Esophagus muscularis mucosa (tissue), 4 donors: Measurements from ENCODE around the gene NUDT3. TPM values are rescaled to one million over a fixed set of nuclear protein-coding genes. Genes with fewer than 3 reads are reported as not detected.

Experiments
- DNase-seq: peaks from one replicate; pipeline ENCODE4 v3.0.0-alpha.2; 2017; ENCODE audit errors: extremely low spot score
- H3K27ac ChIP-seq, 4 donors: fragments of 200-600 bp; sonication (generic); replicated peaks in 1 of 4; 1 replicate in 3 of 4; 2 replicates in 1 of 4; pipeline ENCODE4 v1.5.1; 2016 to 2019; ENCODE audit warnings: mild to moderate bottlenecking in 1 of 4
- H3K27me3 ChIP-seq, 4 donors: fragments of 200-600 bp; sonication (generic); one replicate each; pipeline versions ENCODE4 v1.5.1 to v1.6.0; 2016 to 2019
- H3K36me3 ChIP-seq, 4 donors: fragments of 200-600 bp; sonication (generic); one replicate each; pipeline ENCODE4 v1.5.1; 2016 to 2019
- H3K4me1 ChIP-seq, 4 donors: fragments of 200-600 bp; sonication (generic); one replicate each; pipeline ENCODE4 v1.5.1; 2016 to 2019
- H3K4me3 ChIP-seq, 4 donors: fragments of 200-600 bp; sonication (generic); 1 replicate in 2 of 4; 2 replicates in 2 of 4; pipeline ENCODE4 v1.5.1; 2016 to 2019; ENCODE audit warnings: mild to moderate bottlenecking in 4 of 4, moderate library complexity in 1 of 4
- H3K9me3 ChIP-seq, 4 donors: fragments of 200-600 bp; sonication (generic); 1 replicate in 3 of 4; 2 replicates in 1 of 4; pipeline ENCODE4 v1.5.1; 2016 to 2019
- EP300 ChIP-seq: sonication (generic); formaldehyde crosslinking; IDR thresholded peaks from one replicate; pipeline ENCODE4 v1.6.1; 2017; ENCODE audit warnings: antibody characterized with exemption
- POLR2A ChIP-seq: fragments of 450-650 bp; IDR thresholded peaks from one replicate; pipeline ENCODE4 v1.6.1; 2017; ENCODE audit warnings: antibody characterized with exemption, moderate library complexity, mild to moderate bottlenecking, low read depth
- POLR2AphosphoS5 ChIP-seq, 2 donors: sonication (generic); formaldehyde crosslinking; IDR thresholded peaks; one replicate each; pipeline ENCODE4 v1.6.1; 2017; ENCODE audit warnings: antibody characterized with exemption in 2 of 2
- WGBS: methylation state at CpG from one replicate; pipeline ENCODE4 v1.1.5; 2018; 5-methylcytosine and 5-hydroxymethylcytosine counted together
- intact Hi-C: fragments of 100-400 bp; cut with DNase I; formaldehyde crosslinking; loops from one replicate; pipeline ENCODE4 v1.15.1; 2023
- small RNA-seq, 3 donors: library from RNA; depleted of rRNA; stranded (forward); fragments of <200 nt; gene quantifications; one replicate each; pipeline ENCODE3, GENCODE V24; 2016
- total RNA-seq, 4 donors: library from RNA; depleted of rRNA; stranded (reverse); fragments of >200 nt; gene quantifications; one replicate each; pipeline versions ENCODE4 v1.1.0 to v1.2.1, GENCODE V29; 2016
- TF ChIP-seq, protein P1 (sequence below), 3 experiments: fragments of 200-600 bp in 2 of 3; fragments of 450-650 bp in 1 of 3; sonication (generic) in 2 of 3; IDR thresholded peaks; one replicate each; pipeline ENCODE4 v1.5.1; 2017 to 2019; ENCODE audit warnings: antibody characterized with exemption in 3 of 3, mild to moderate bottlenecking in 2 of 3, moderate library complexity in 1 of 3

Gene NUDT3
- total RNA-seq, 4 donors from 2014 or later = 37.1 to 57.2 (median 47.4) TPM

DNA sequence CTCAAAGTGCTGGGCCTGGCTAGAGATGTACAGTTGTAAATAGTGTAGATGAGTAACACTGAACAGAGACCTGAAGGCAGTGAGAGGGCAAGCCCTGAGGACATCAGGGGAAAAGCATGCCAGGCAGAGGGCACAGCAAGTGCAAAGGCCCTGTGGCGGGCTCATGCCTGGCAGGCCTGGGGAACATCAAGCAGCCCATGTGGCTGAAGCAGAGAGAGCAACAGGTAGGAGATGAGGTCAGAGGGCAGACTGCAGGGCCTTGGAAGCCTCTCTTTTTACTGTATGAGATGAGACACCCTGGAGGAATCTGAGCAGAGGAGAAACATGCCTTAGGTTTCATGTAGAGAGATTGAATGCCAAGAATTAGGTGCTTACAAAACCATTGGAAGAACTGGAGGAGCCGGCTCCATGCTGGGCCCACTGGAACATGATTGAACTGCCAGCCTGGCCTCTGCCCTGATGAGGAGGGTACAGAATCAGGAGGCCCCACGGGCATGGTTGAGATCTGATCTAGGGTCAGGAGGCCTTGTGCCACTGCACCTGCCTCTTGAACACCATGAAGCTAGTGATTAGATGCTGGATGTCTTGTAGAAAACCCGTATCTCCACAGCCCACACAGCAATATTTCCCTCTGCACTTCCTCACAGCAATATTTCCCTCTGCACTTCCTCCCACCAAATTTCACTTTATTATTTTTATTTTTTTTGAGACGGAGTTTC lies 161.7 kb downstream of the NUDT3 start:
- peaks cover 4 to 8% (median 7%) of the 10 kb centered on the region in 4 donors for H3K4me1 ChIP-seq
- TF ChIP-seq POLR2A (no peak), POLR2AphosphoS5 (IDR thresholded peaks at IDR 0.05) (no peak), EP300 (no peak)
- TF ChIP-seq, protein P1, sequence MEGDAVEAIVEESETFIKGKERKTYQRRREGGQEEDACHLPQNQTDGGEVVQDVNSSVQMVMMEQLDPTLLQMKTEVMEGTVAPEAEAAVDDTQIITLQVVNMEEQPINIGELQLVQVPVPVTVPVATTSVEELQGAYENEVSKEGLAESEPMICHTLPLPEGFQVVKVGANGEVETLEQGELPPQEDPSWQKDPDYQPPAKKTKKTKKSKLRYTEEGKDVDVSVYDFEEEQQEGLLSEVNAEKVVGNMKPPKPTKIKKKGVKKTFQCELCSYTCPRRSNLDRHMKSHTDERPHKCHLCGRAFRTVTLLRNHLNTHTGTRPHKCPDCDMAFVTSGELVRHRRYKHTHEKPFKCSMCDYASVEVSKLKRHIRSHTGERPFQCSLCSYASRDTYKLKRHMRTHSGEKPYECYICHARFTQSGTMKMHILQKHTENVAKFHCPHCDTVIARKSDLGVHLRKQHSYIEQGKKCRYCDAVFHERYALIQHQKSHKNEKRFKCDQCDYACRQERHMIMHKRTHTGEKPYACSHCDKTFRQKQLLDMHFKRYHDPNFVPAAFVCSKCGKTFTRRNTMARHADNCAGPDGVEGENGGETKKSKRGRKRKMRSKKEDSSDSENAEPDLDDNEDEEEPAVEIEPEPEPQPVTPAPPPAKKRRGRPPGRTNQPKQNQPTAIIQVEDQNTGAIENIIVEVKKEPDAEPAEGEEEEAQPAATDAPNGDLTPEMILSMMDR (IDR thresholded peaks at IDR 0.05) = no peak
- no peak overlapping the region for H3K4me3 ChIP-seq
- H3K27ac ChIP-seq = no peak overlapping the region
- intact Hi-C loops = no loop called here
- no peaks in the 10 kb centered on the region for H3K27me3 ChIP-seq
- no peaks in the 10 kb centered on the region for H3K9me3 ChIP-seq
- 82% methylated on average over 5 of the region's 5 CpGs for WGBS
- no peaks in the 10 kb centered on the region for H3K36me3 ChIP-seq
- no peak for DNase-seq

DNA sequence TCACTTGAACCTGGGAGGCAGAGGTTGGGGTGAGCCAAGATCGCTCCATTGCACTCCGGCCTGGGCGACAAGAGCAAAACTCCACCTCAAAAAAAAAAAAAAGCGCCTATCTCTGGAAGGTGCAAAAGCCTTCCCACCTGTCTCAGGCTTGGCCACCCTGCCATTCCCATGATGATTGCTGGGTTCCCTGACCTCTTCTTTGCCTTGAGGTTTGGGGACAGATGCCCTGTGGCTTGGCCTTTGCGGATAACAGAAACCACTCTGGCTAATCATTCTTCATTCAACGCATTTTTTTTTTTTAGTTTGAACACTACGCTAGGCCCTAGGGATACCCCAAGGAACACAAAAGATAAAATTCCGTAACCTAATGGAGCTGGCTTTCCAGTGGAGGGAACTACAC lies 162.6 kb downstream of the NUDT3 start:
- Histone ChIP-seq H3K9me3 (no peaks in the 10 kb centered on the region), H3K36me3 (no peaks in the 10 kb centered on the region), H3K4me3 (no peak overlapping the region), H3K4me1 (peaks cover 0 to under 1% (median 0%) of the 10 kb centered on the region in 4 donors), H3K27ac (no peak overlapping the region), H3K27me3 (no peaks in the 10 kb centered on the region)
- DNase-seq = no peak
- intact Hi-C loops = no loop called here
- 97% methylated on average over 8 of the region's 8 CpGs for WGBS
- TF ChIP-seq EP300 (no peak), POLR2AphosphoS5 (IDR thresholded peaks at IDR 0.05) (no peak), POLR2A (no peak)
- TF ChIP-seq, protein P1 (IDR thresholded peaks at IDR 0.05) = no peak

Small RNA genes lying within 50 kb of the gene (small RNA-seq; reads per million reads assigned to genes)
- 0 reads per million in 3 donors for gene MIR6835

Other genes starting within 250 kb of the NUDT3 start
- gene GRM4, start 246.6 kb downstream of the NUDT3 start, total RNA-seq = not detected
- gene HMGA1, start 155.8 kb downstream of the NUDT3 start, total RNA-seq = 10 to 100 TPM in 3 of 4 donors, 1 to 10 TPM in 1; 8.3 to 27.2 (median 17.5) TPM
- 10 to 100 TPM; 21.2 to 26.3 (median 23.4) TPM for gene SMIM29, start 143.7 kb downstream of the NUDT3 start, total RNA-seq
- gene RPS10, start 33.4 kb upstream of the NUDT3 start, total RNA-seq = 1,000 to 10,000 TPM in 3 of 4 donors, 100 to 1,000 TPM in 1; 823 to 3,592 (median 2,534) TPM
- gene PACSIN1, start 73.4 kb upstream of the NUDT3 start, total RNA-seq = 1 to 10 TPM in 3 of 4 donors, under 1 TPM in 1; 0.42 to 2.3 (median 1.7) TPM
- gene SPDEF, start 163.7 kb upstream of the NUDT3 start, total RNA-seq = not detected